ENCODE measurements around the gene ATL3.

DNA sequence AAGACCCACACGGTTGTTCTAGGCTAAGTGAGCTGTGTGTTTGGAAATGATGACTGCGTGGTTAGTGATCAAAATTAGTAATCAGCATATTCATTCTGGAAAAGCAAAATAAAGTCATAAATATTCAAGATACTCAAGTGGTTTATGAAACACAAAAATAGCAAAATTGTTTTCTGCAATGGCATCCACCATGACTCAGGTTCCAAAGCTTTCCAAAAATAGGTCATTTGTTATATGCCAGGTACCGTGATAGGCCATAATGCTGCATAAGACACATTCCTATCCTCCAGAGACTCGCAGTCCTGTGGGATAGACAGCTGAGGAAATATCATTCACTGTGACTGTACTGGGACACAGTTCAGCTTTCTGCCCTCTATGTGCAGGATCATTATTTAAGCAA lies 2.4 kb upstream of the ATL3 start:
- TF ChIP-seq POLR2A (IDR thresholded peaks at IDR 0.05) = no peak
- TF ChIP-seq, protein P1, sequence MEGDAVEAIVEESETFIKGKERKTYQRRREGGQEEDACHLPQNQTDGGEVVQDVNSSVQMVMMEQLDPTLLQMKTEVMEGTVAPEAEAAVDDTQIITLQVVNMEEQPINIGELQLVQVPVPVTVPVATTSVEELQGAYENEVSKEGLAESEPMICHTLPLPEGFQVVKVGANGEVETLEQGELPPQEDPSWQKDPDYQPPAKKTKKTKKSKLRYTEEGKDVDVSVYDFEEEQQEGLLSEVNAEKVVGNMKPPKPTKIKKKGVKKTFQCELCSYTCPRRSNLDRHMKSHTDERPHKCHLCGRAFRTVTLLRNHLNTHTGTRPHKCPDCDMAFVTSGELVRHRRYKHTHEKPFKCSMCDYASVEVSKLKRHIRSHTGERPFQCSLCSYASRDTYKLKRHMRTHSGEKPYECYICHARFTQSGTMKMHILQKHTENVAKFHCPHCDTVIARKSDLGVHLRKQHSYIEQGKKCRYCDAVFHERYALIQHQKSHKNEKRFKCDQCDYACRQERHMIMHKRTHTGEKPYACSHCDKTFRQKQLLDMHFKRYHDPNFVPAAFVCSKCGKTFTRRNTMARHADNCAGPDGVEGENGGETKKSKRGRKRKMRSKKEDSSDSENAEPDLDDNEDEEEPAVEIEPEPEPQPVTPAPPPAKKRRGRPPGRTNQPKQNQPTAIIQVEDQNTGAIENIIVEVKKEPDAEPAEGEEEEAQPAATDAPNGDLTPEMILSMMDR (IDR thresholded peaks at IDR 0.05) = no peak

Data from tibial nerve (tissue), 3 donors.